IPS DF 6.9 (cell line): ENCODE data around the gene GMPPB.

Experiments used
- DNase-seq: peaks from one replicate; pipeline ENCODE4 v3.0.0-alpha.2; 2013; ENCODE audit warnings: low read depth, low spot score
- H3K27ac ChIP-seq: one replicate; pipeline ENCODE4 v1.5.1; 2013; ENCODE audit warnings: low read length, control low read depth
- H3K27me3 ChIP-seq: 2 replicates; pipeline ENCODE4 v1.6.1; 2013; ENCODE audit warnings: mild to moderate bottlenecking, low read length; ENCODE audit not compliant: control insufficient read depth, insufficient read depth
- H3K36me3 ChIP-seq: 2 replicates; pipeline ENCODE4 v1.6.1; 2013; ENCODE audit warnings: low read length; ENCODE audit not compliant: control insufficient read depth, insufficient read depth
- H3K4me1 ChIP-seq: 2 replicates; pipeline ENCODE4 v1.6.1; 2013; ENCODE audit warnings: low read length; ENCODE audit not compliant: control insufficient read depth, insufficient read depth
- H3K4me3 ChIP-seq: 2 replicates; pipeline ENCODE4 v1.5.1; 2013; ENCODE audit warnings: mild to moderate bottlenecking, low read length
- H3K9me3 ChIP-seq: 2 replicates; pipeline ENCODE4 v1.6.1; 2013; ENCODE audit warnings: low read length, inconsistent platforms; ENCODE audit not compliant: control insufficient read depth, insufficient read depth
- WGBS: extraction: QIAGEN DNeasy Blood & Tissue Kit; methylation state at CpG from one replicate; pipeline ENCODE4 v1.1.7; 2013; ENCODE audit warnings: mixed read lengths, missing lambda C conversion rate; ENCODE audit not compliant: insufficient read length, insufficient coverage; 5-methylcytosine and 5-hydroxymethylcytosine counted together

GMPPB gene

DNA sequence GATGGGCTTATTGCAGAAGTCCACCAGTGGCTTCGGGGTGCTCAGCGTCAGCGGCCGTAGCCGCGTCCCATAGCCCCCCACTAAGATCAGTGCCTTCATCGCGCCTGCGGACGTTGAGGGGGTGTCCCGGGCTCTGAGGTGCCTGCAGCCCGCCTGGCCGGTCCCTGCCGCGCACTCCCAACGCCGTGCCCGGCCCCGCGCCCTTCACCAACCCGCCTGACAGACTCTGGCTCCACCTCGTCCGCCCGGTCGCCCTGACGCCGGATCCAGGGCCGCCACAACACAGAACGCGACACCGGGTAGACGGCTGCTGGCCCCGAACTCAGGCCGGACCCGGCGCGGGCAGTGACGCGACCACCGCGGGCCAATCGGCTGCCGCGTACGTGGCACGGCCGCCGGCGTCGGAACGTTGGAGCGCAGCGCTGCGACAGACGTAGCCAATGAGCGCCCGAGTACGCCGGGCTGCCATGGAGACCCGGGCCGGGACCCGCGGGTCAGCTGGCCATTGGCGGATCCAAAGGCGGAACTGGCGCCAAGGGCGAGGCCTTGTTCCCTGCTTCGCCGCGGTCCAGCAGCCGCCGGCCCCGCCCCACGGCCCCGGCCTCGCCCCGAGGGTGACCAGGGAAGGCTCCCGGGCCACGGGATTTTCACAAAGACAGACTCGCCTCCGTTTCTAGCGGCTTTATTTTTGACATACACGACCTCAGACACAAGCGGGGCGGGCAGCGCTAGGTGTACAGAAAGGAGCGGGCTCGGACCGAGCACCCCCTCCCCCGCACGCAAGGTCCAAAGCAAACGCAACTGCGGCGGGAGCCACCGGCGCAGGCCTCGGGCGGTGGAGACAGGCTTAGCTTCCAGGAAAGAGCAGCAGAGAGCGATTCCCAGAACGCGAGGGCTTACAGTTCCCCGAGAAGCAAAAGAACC lies at the start of gene GMPPB:
Gene GMPPB (minus strand): TSS at position 324 of the 924 bp plus-strand sequence. CDS start 225 bp downstream, at position 99.
- Histone ChIP-seq H3K9me3 (no peaks in the 10 kb centered on the region), H3K27ac (no peak within 1 kb of the TSS), H3K36me3 (peaks cover 27% of the 10 kb centered on the region), H3K4me1 (0 out of 2 replicates have a peak, but pooled peaks cover 3% of the 10 kb centered on the region), H3K4me3 (peak within 1 kb of the TSS; percentile 81), H3K27me3 (no peaks in the 10 kb centered on the region)
- peak; percentile 85 for DNase-seq
- WGBS = no CpG with 5 or more reads among the region's 102 CpGs

DNA sequence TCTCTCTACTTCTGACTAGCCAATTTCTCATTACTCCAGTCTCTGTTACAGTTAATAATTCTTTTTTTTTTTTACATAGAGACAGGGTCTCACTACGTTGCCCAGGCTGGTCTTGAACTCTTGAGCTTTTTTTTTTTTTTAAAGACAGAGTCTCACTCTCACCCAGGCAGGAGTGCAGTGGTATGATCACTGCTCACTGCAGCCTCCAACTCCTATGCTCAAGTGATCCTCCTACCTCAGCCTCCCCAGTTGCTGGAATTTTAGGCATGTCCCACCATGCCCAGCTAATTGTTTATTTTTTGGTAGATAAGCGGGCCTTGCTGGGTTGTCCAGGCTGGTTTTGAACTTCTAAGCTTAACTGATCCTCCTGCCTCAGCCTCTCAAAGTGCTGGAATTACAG lies 49.0 kb upstream of the GMPPB start:
- H3K9me3 ChIP-seq = no peaks in the 10 kb centered on the region
- H3K27ac ChIP-seq = no peak overlapping the region
- no peaks in the 10 kb centered on the region for H3K4me1 ChIP-seq
- no peak overlapping the region for H3K4me3 ChIP-seq
- H3K36me3 ChIP-seq = no peaks in the 10 kb centered on the region
- no peaks in the 10 kb centered on the region for H3K27me3 ChIP-seq
- DNase-seq = no peak
- no CpG with 5 or more reads among the region's 2 CpGs for WGBS

DNA sequence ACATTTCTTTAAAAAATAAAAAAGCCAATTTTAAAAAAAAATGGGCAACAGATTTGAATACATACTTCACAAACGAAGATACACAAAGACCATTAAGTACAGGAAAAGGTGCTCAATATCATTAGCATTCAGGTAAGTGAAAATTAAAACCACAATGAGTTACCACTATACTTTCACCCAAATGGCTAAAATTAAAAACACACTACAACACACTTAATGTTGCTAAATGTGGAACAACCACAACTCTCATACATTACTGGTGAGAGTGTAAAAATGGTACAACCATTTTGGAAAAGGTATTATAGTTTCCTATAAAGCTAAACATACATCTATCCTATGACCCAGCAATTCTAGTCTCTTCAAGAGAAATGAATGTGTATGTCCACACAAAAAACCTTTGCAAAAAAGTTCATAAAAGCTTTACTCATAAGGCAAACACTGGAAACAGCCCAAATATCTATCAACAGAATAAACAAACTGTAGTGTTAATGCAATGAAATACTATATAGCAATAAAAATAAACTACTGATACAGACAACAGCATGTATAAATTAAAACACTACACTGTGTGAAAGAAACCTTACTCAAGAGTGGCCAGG lies 47.7 kb upstream of the GMPPB start:
- Histone ChIP-seq H3K9me3 (no peaks in the 10 kb centered on the region), H3K27me3 (no peaks in the 10 kb centered on the region), H3K27ac (no peak overlapping the region), H3K4me3 (no peak overlapping the region), H3K4me1 (no peaks in the 10 kb centered on the region; the same call in 1 of the 2 replicates), H3K36me3 (no peaks in the 10 kb centered on the region)
- no peak for DNase-seq
- WGBS = no CpG with 5 or more reads among the region's 1 CpG

- H3K4me1 ChIP-seq = no peaks in the 10 kb centered on the region; the same call in 1 of the 2 replicates
- no peak for DNase-seq
- H3K36me3 ChIP-seq = no peaks in the 10 kb centered on the region
- H3K27ac ChIP-seq = no peak overlapping the region
- no peak overlapping the region for H3K4me3 ChIP-seq
- H3K27me3 ChIP-seq = no peaks in the 10 kb centered on the region
- no peaks in the 10 kb centered on the region for H3K9me3 ChIP-seq
These were observed 46.2 kb upstream of the GMPPB start for GRCh38 chr3:49769926-49770325.

DNA sequence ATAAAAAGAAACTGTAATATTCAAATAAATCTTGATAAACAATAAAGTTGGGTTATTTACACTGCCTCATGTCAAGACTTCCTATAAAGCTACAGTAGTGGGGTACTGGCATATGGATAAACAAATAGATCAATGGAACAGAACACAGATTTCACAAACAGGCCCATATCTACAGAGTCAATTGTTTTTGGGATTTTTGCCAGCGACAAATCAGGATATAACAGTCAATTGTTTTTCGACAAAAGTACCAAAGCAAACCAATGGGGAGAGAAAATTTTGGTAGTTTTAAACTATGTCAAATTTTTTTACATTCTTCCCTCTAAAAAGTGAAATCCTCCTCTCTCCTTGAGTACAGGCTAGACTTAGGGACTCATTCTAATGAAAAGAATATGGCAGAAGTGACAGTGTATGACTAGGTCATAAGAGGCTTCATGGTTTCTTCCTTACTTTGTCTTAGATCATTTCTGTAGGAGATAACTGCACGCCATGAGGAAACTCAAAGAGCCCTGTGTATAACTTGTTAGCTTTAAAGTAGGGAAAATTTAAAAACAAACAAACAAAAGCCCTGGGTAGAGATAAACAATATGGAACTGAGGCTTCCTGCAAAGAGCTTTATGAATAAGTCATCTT lies 45.6 kb upstream of the GMPPB start:
- no peak for DNase-seq
- WGBS = no CpG with 5 or more reads among the region's 3 CpGs

DNA sequence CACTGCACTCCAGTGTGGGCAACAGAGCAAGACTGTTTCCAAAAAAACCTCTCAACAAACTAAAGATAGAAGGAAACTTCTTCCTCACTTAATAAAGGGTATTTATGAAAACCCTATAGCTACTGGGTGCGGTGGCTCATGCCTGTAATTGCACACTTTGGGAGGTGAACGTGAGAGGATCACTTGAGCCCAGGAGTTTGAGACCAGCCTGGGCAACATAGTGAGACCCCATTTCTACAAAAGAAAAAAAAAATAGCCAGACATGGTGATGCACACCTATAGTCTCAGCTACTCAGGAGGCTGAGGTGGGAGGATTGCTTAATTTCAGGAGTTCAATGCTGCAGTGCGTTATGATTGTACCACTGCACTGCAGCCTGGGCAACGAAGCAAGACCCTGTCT lies 40.2 kb upstream of the GMPPB start:
- WGBS = no CpG with 5 or more reads among the region's 4 CpGs
- H3K4me3 ChIP-seq = no peak overlapping the region
- no peak for DNase-seq
- no peaks in the 10 kb centered on the region for H3K27me3 ChIP-seq
- H3K4me1 ChIP-seq = no peaks in the 10 kb centered on the region; the same call in 1 of the 2 replicates
- H3K36me3 ChIP-seq = no peaks in the 10 kb centered on the region
- H3K9me3 ChIP-seq = no peaks in the 10 kb centered on the region
- H3K27ac ChIP-seq = no peak overlapping the region

More for the DNA sequence above, 45.6 kb upstream of the GMPPB start:
- no peaks in the 10 kb centered on the region; the same call in 1 of the 2 replicates for H3K4me1 ChIP-seq
- no peaks in the 10 kb centered on the region for H3K9me3 ChIP-seq
- H3K27ac ChIP-seq = no peak overlapping the region
- H3K36me3 ChIP-seq = no peaks in the 10 kb centered on the region
- no peak overlapping the region for H3K4me3 ChIP-seq
- no peaks in the 10 kb centered on the region for H3K27me3 ChIP-seq

- WGBS = no CpG with 5 or more reads among the region's 3 CpGs
- DNase-seq = no peak
- no peak overlapping the region for H3K4me3 ChIP-seq
- no peaks in the 10 kb centered on the region for H3K27me3 ChIP-seq
- no peaks in the 10 kb centered on the region for H3K36me3 ChIP-seq
- H3K27ac ChIP-seq = no peak overlapping the region
- no peaks in the 10 kb centered on the region for H3K4me1 ChIP-seq
- H3K9me3 ChIP-seq = no peaks in the 10 kb centered on the region
These were observed 37.9 kb upstream of the GMPPB start for GRCh38 chr3:49761661-49762060.

GRCh38 chr3:49759226-49759625 lies 35.5 kb upstream of the GMPPB start:
- Histone ChIP-seq H3K4me1 (no peaks in the 10 kb centered on the region), H3K27ac (no peak overlapping the region), H3K27me3 (no peaks in the 10 kb centered on the region), H3K9me3 (no peaks in the 10 kb centered on the region), H3K36me3 (no peaks in the 10 kb centered on the region), H3K4me3 (no peak overlapping the region)
- no peak for DNase-seq
- WGBS = no CpG with 5 or more reads among the region's 1 CpG

DNA sequence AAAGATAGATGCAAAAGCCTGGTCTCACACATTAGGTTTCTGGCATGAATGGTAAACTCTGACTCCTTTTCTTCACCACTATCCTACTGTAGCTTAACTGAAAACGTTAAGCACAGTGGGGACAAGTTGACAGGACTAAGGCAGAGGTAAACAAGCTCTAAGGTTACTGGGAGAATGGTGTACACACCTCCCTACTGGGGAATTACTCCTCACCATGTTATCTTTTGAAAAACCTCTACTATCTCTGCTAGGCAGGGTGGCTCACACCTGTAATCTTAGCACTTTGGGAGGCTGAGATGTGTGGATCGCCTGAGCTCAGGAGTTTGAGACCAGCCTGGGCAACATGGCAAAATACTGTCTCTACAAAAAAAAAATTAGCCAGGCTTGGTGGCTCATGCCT lies 33.4 kb upstream of the GMPPB start:
- WGBS = no CpG with 5 or more reads among the region's 2 CpGs
- H3K27me3 ChIP-seq = no peaks in the 10 kb centered on the region
- H3K27ac ChIP-seq = no peak overlapping the region
- H3K36me3 ChIP-seq = no peaks in the 10 kb centered on the region
- no peak for DNase-seq
- no peaks in the 10 kb centered on the region for H3K4me1 ChIP-seq
- H3K9me3 ChIP-seq = no peaks in the 10 kb centered on the region
- no peak overlapping the region for H3K4me3 ChIP-seq

GRCh38 chr3:49756036-49756435 lies 32.3 kb upstream of the GMPPB start:
- H3K4me1 ChIP-seq = no peaks in the 10 kb centered on the region
- no peak overlapping the region for H3K27ac ChIP-seq
- no peak overlapping the region for H3K4me3 ChIP-seq
- no peaks in the 10 kb centered on the region for H3K36me3 ChIP-seq
- no peaks in the 10 kb centered on the region for H3K9me3 ChIP-seq
- no CpG with 5 or more reads among the region's 1 CpG for WGBS
- H3K27me3 ChIP-seq = no peaks in the 10 kb centered on the region
- DNase-seq = no peak
